ENCODE results near the gene CLIP3. TPM values are rescaled to one million over a fixed set of nuclear protein-coding genes. Genes with fewer than 3 reads are reported as not detected.
A peak's percentile ranks its signal among the peaks of the same experiment; 100 is the strongest.
"Not testable (repeated sequence)": the region's sequence is repeated elsewhere in the genome, so short reads cannot be mapped to it uniquely, and the experiment has no call there.

Gene CLIP3
- total and polyA plus RNA-seq, 12 donors, result 1.3 to 20.1 (median 7.8) TPM

DNA sequence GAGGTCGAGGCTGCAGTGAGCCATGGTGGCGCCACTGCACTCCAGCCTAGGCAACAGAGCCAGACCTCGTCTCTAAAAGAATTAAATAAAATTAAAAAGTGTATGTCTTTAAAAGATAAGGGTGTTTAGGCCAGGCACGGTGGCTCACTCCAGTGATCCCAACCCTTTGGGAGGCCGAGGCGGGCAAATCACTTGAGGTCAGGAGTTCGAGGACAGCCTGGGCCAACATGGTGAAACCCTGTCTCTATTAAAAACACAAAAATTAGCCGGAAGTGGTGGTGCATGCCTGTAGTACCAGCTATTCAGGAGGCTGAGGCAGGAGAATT, 45.1 kb downstream of the CLIP3 start:
- Histone ChIP-seq H3K27ac (no peak overlapping the region), H3K36me3 (replicated peaks in 1 of 2) (no peaks in the 10 kb centered on the region), H3K4me1 (replicated peaks in 1 of 2) (peaks cover 0 to 4% of the 10 kb centered on the region in 2 donors), H3K4me3 (peak overlapping the region in 1 of 4 donors; percentile 38), H3K9me3 (replicated peaks in 1 of 3) (no peaks in the 10 kb centered on the region), H3K27me3 (peaks cover 16% of the 10 kb centered on the region)
- no peak for DNase-seq
- intact Hi-C loops (cut with DNase I), result no loop called here
- TF ChIP-seq, protein P1, sequence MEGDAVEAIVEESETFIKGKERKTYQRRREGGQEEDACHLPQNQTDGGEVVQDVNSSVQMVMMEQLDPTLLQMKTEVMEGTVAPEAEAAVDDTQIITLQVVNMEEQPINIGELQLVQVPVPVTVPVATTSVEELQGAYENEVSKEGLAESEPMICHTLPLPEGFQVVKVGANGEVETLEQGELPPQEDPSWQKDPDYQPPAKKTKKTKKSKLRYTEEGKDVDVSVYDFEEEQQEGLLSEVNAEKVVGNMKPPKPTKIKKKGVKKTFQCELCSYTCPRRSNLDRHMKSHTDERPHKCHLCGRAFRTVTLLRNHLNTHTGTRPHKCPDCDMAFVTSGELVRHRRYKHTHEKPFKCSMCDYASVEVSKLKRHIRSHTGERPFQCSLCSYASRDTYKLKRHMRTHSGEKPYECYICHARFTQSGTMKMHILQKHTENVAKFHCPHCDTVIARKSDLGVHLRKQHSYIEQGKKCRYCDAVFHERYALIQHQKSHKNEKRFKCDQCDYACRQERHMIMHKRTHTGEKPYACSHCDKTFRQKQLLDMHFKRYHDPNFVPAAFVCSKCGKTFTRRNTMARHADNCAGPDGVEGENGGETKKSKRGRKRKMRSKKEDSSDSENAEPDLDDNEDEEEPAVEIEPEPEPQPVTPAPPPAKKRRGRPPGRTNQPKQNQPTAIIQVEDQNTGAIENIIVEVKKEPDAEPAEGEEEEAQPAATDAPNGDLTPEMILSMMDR (IDR thresholded peaks at IDR 0.05), result no peak
- no peak for TF ChIP-seq POLR2A (IDR thresholded peaks at IDR 0.05)
- WGBS, 4 donors, result 24 to 30% (median 28%) methylated on average over 8 of the region's 8 CpGs

DNA sequence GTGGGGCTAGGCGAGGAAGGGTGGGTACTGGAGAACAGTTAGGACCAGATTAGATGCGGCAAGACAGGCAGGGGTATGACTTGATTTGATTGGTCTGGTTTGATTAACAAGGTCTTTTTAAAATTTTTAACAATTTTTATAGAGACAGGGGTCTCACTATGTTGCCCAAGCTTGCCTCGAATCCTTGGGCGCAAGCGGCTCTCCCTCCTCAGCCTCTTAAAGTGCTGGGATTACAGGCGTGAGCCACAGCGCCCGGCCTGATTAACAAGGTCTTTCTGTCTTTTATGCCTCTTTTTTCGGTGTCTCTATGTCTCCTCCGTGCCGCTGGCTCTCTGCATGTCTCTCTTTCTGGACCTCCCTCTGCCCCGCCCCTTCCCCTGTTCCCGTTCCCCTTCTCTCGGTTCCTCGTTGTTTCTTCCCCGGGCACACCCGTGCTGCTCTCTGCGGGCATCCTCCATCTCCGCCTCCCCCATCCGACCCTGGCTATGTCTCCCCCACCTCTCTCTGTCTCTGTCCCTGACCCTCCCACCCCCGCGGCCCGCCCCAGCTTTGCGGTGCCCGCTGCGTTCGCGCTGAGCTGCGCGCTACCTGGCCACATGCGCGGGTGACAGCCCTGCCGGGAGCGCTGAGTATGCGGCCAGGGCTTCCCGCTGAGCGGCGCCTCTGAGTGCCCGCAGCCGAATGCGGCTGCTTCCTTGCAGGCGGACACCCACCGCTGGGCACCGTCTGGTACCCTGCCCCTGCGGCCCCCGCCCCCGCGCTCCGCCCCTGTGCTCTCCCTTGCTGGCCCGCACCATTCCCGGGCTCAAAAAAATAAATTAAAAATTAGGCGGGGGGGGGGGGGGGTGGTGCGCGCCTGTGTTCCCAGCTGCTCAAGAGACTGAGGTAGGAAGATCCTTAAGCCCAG, 45.8 kb downstream of the CLIP3 start:
- peak overlapping the region in 1 of 4 donors; percentile 38 for H3K4me3 ChIP-seq
- peaks cover 16% of the 10 kb centered on the region for H3K27me3 ChIP-seq

DNA sequence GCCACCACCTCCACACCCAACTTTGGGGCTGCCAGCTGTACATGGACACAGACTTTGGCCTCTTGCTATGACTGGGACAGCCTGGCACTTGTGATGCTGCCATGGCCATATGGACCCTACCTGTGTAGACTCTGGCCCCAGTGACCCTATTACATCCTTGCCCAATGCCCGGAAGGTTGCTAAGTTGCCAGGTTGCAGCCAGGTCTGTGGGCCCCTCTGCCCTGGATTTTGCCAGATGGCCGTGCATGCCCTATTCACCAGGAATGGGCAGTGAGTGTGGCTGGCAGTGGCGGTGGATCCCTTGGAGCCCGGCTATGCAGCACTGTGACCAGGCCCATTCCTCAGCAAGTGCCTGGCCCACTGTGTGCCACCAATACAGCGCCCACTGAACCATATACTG, 46.6 kb downstream of the CLIP3 start:
- TF ChIP-seq, protein P1 (IDR thresholded peaks at IDR 0.05), result no peak
- no peak for TF ChIP-seq POLR2A (IDR thresholded peaks at IDR 0.05)
- 83 to 92% (median 87%) methylated on average over 2 to 5 of the region's 5 CpGs for WGBS, 4 donors
- no peak overlapping the region for H3K4me3 ChIP-seq
- H3K27ac ChIP-seq, result no peak overlapping the region
- H3K9me3 ChIP-seq (replicated peaks in 1 of 3), result no peaks in the 10 kb centered on the region
- DNase-seq, result no peak
- peaks cover 0 to 4% of the 10 kb centered on the region in 2 donors for H3K4me1 ChIP-seq (replicated peaks in 1 of 2)
- H3K36me3 ChIP-seq (replicated peaks in 1 of 2), result no peaks in the 10 kb centered on the region
- intact Hi-C loops (cut with DNase I), result no loop called here
- peaks cover 16% of the 10 kb centered on the region for H3K27me3 ChIP-seq

More for the DNA sequence above, 45.8 kb downstream of the CLIP3 start:
- H3K4me1 ChIP-seq (replicated peaks in 1 of 2), result peaks cover 0 to 4% of the 10 kb centered on the region in 2 donors
- WGBS, 4 donors, result 9 to 17% (median 11%) methylated on average over 34 to 54 of the region's 54 CpGs
- intact Hi-C loops (cut with DNase I), result no loop called here
- TF ChIP-seq, protein P1 (IDR thresholded peaks at IDR 0.05), result no peak
- no peak for TF ChIP-seq POLR2A (IDR thresholded peaks at IDR 0.05)
- no peak overlapping the region for H3K27ac ChIP-seq
- H3K9me3 ChIP-seq (replicated peaks in 1 of 3), result no peaks in the 10 kb centered on the region
- peak in 3 of 7 donors; percentile 19 to 32 (median 30) for DNase-seq
- H3K36me3 ChIP-seq (replicated peaks in 1 of 2), result no peaks in the 10 kb centered on the region

DNA sequence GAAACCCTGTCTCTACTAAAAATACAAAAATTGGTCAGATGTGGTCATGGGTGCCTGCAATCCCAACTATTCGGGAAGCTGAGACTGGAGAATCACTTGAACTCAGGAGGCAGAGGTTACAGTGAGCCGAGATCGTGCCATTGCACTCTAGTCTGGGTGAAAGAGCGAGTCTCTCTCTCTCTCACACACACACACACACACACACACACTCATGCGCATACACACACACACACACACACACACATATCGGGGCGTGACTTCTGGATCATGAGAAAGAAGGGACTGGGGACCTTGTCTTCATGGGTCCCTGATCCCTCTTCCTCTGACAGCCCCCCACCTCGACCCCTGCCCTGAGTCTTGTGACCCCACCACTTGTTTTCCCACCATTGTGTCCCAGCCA, 49.5 kb downstream of the CLIP3 start:
- Histone ChIP-seq H3K36me3 (replicated peaks in 1 of 2) (no peaks in the 10 kb centered on the region), H3K9me3 (replicated peaks in 1 of 3) (no peaks in the 10 kb centered on the region), H3K27me3 (peaks cover 16% of the 10 kb centered on the region), H3K4me1 (replicated peaks in 1 of 2) (peaks cover 0 to 4% of the 10 kb centered on the region in 2 donors), H3K27ac (no peak overlapping the region), H3K4me3 (no peak overlapping the region)
- 69 to 84% (median 72%) methylated on average over 8 of the region's 8 CpGs for WGBS, 4 donors
- no peak for DNase-seq
- TF ChIP-seq, protein P1 (IDR thresholded peaks at IDR 0.05), result no peak
- no peak for TF ChIP-seq POLR2A (IDR thresholded peaks at IDR 0.05)
- intact Hi-C loops (cut with DNase I), result no loop called here

DNA sequence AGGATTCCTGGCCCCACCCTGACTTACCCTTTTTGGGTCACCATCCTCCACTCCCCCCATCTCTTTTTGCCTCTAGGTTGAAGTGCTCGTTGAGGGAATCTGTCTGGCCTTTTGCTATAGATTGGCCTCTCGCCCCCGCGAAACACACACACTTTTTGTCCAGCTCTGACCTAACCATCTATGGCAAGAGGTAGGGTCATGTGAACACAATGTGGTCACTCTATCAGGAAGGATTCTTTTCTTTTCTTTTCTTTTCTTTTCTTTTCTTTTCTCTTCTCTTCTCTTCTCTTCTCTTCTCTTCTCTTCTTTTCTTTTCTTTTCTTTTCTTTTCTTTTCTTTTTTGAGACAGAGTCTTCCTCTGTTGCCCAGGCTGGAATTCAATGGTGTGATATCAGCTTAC, 51.7 kb downstream of the CLIP3 start:
- intact Hi-C loops (cut with DNase I); H3K36me3 ChIP-seq (replicated peaks in 1 of 2); H3K4me3 ChIP-seq; H3K27ac ChIP-seq; H3K27me3 ChIP-seq; H3K4me1 ChIP-seq (replicated peaks in 1 of 2); H3K9me3 ChIP-seq (replicated peaks in 1 of 3); DNase-seq: not testable (repeated sequence)
- 70 to 84% (median 76%) methylated on average over 4 of the region's 4 CpGs for WGBS, 4 donors

Data from adrenal gland (tissue), 12 donors.